GM23338 (cell line): ENCODE results near the gene HDAC6. TPM values are rescaled to one million over a fixed set of nuclear protein-coding genes. Genes with fewer than 3 reads are reported as not detected.

Experiments used
- ATAC-seq: fragments of 200-7000 bp; cut with Tn5 transposase; 3 replicates; pipeline ENCODE4 v1.9.1; 2020
- DNase-seq: peaks from one replicate; pipeline ENCODE4 v3.0.0-alpha.2; 2015; ENCODE audit warnings: low spot score
- H2AFZ ChIP-seq: fragments of 200-600 bp; sonication (generic); 2 replicates; pipeline ENCODE4 v1.8.0; 2016; ENCODE audit warnings: antibody characterized with exemption, mild to moderate bottlenecking, moderate library complexity
- H3F3A ChIP-seq: fragments of 200-600 bp; sonication (generic); replicated peaks from 2 replicates; pipeline ENCODE4 v1.8.0; 2017; ENCODE audit warnings: antibody characterized with exemption, mixed run types, low read depth
- H3K27ac ChIP-seq: fragments of 200-600 bp; sonication (generic); 2 replicates; pipeline ENCODE4 v1.6.1; 2016; ENCODE audit warnings: low read depth
- H3K27me3 ChIP-seq: fragments of 200-600 bp; sonication (generic); 2 replicates; pipeline ENCODE4 v1.8.0; 2016; ENCODE audit warnings: mild to moderate bottlenecking, mixed run types, moderate library complexity; ENCODE audit not compliant: insufficient read depth
- H3K36me3 ChIP-seq: fragments of 200-600 bp; sonication (generic); 2 replicates; pipeline ENCODE4 v1.8.0; 2016; ENCODE audit warnings: mild to moderate bottlenecking; ENCODE audit not compliant: insufficient read depth
- H3K4me1 ChIP-seq: fragments of 200-600 bp; sonication (generic); 2 replicates; pipeline ENCODE4 v1.8.0; 2016; ENCODE audit warnings: mild to moderate bottlenecking, moderate library complexity; ENCODE audit not compliant: insufficient read depth
- H3K4me2 ChIP-seq: fragments of 200-600 bp; sonication (generic); 2 replicates; pipeline ENCODE4 v1.7.1; 2017; ENCODE audit warnings: mixed run types
- H3K4me3 ChIP-seq: fragments of 200-600 bp; sonication (generic); 2 replicates; pipeline ENCODE4 v1.6.1; 2016; ENCODE audit warnings: mixed run types
- H3K79me2 ChIP-seq: fragments of 200-600 bp; sonication (generic); replicated peaks from 2 replicates; pipeline ENCODE4 v1.8.0; 2017; ENCODE audit warnings: mild to moderate bottlenecking; ENCODE audit not compliant: insufficient read depth
- H3K9me2 ChIP-seq: fragments of 200-600 bp; sonication (generic); 2 replicates; pipeline ENCODE4 v1.8.0; 2017; ENCODE audit not compliant: insufficient read depth
- H4K20me1 ChIP-seq: fragments of 200-600 bp; sonication (generic); replicated peaks from 2 replicates; pipeline ENCODE4 v1.8.0; 2017; ENCODE audit warnings: mild to moderate bottlenecking; ENCODE audit not compliant: insufficient read depth
- H3K27ac Mint-ChIP-seq: 2 replicates; pipeline ENCODE4 v1.8.0; 2020; ENCODE audit warnings: inconsistent platforms, mild to moderate bottlenecking, moderate library complexity, mixed read lengths
- H3K27me3 Mint-ChIP-seq: 3 replicates; pipeline ENCODE4 v1.8.0; 2022; ENCODE audit warnings: low read depth, mild to moderate bottlenecking, moderate library complexity, mixed read lengths, inconsistent platforms; ENCODE audit not compliant: insufficient read depth, poor library complexity
- H3K36me3 Mint-ChIP-seq: 3 replicates; pipeline ENCODE4 v1.8.0; 2021; ENCODE audit warnings: low read depth, mild to moderate bottlenecking, inconsistent platforms, moderate library complexity, mixed read lengths
- H3K4me1 Mint-ChIP-seq: 3 replicates; pipeline ENCODE4 v1.8.0; 2020; ENCODE audit warnings: mild to moderate bottlenecking, inconsistent platforms, mixed read lengths
- H3K4me3 Mint-ChIP-seq: 3 replicates; pipeline ENCODE4 v1.8.0; 2021; ENCODE audit warnings: moderate library complexity, mild to moderate bottlenecking, inconsistent platforms, mixed read lengths
- H3K9me3 Mint-ChIP-seq: 3 replicates; pipeline ENCODE4 v1.8.0; 2020; ENCODE audit warnings: moderate library complexity, mild to moderate bottlenecking, inconsistent platforms, mixed read lengths
- CREB1 ChIP-seq: fragments of 250-450 bp; sonication (Bioruptor Pico); IDR thresholded peaks from 2 replicates; pipeline ENCODE4 v1.5.0; 2020; ENCODE audit warnings: low read depth, mild to moderate bottlenecking, moderate library complexity
- CTCF ChIP-seq, 2 experiments: fragments of 200-600 bp in 1 of 2; sonication (generic) in 1 of 2; conservative IDR thresholded peaks; 2 replicates each; pipeline versions ENCODE4 v1.5.1 to v1.6.1; 2016 to 2017; ENCODE audit warnings: antibody characterized with exemption in 2 of 2, low read depth in 2 of 2, mild to moderate bottlenecking in 2 of 2, moderate library complexity in 1 of 2
- NANOG ChIP-seq: IDR thresholded peaks from 2 replicates; pipeline ENCODE4 v1.6.1; 2016; ENCODE audit warnings: antibody characterized with exemption, borderline replicate concordance
- POLR2AphosphoS5 ChIP-seq: IDR thresholded peaks from 2 replicates; pipeline ENCODE4 v1.6.1; 2016; ENCODE audit warnings: antibody characterized with exemption, low read depth
- ZNF114 ChIP-seq: fragments of 250-450 bp; sonication (Bioruptor Pico); IDR thresholded peaks from 2 replicates; pipeline ENCODE4 v1.5.0; 2020; ENCODE audit warnings: mild to moderate bottlenecking, moderate library complexity
- ZNF331 ChIP-seq: fragments of 250-450 bp; sonication (Bioruptor Pico); IDR thresholded peaks from 2 replicates; pipeline ENCODE4 v1.5.0; 2020; ENCODE audit warnings: low read depth, mild to moderate bottlenecking, moderate library complexity
- polyA plus RNA-seq: library from polyadenylated mRNA; unstranded; fragments of >200 nt; fragmentation: Nextera tagmentation; extraction: Ambion mirVana; gene quantifications from 2 replicates; pipeline ENCODE4 v1.2.1, GENCODE V29; 2016
- total RNA-seq: library from RNA; depleted of rRNA; stranded (reverse); fragments of >200 nt; shearing (Covaris generic); gene quantifications from 2 replicates; pipeline ENCODE4 v1.2.3, GENCODE V29; 2014

Gene HDAC6
- total and polyA plus RNA-seq, 2 experiments from 2014 or later = 33.0 to 49.8 TPM

DNA sequence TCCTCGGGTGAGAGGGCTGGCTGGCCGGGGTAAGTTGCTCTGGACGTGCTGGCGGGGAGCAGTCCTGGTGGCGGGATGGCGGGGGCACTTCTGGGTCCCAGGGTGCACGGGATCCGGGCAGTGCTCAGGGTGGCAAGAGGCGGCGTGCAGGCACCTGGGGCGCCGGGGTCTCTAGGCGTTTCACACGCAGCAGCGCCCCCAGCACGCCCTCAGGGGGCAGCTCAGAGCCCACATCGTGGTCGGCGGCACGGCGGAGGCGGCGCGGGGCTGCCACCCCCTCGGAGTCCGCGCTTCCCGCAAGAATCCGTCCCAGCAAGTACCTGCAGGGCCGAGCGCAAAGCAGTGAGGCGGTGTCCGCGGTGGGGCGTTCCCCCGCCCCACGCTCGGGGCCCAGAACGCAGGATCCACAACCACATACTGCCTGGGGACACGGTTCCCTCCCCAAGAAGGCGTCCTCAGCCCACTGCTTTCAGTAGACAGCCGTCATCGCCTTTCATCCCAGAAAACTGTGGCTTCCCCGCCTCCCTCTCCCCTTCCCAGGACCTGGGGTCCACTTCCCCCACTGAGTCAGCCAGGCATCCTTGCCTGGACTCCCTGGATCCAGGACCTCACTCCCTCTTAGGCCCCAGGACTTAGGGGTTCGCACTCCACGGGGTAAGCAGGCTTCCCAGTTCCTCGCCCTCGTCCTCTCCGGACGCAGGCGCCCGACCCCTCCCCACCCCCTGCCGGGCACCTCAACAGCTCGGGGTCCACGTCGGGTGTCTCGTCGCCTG, 29.5 kb downstream of the HDAC6 start:
- TF ChIP-seq NANOG (no peak), ZNF114 (CRISPR knock-in tag) (no peak), CTCF (conservative IDR thresholded peaks at IDR 0.05; ENCODE audit: low read depth in 2 of 2) (peak in 1 of 2 experiments; percentile 19; a peak in 1 of 4 replicates)
- Histone ChIP-seq H3F3A (0 out of 2 replicates have a peak, but pooled peaks cover 4% of the 10 kb centered on the region), H3K27me3 (peaks cover 83% of the 10 kb centered on the region), H3K27ac (no peak overlapping the region), H4K20me1 (no peaks in the 10 kb centered on the region), H3K36me3 (no peaks in the 10 kb centered on the region), H3K4me2 (peak overlapping the region; percentile 76), H3K4me1 (no peaks in the 10 kb centered on the region), H3K79me2 (no peaks in the 10 kb centered on the region), H2AFZ (no peak overlapping the region), H3K4me3 (peak overlapping the region; percentile 60), H3K9me2 (no peaks in the 10 kb centered on the region)
- peaks cover 60% of the 10 kb centered on the region for H3K27me3 Mint-ChIP-seq
- DNase-seq = peak; percentile 27
- peak overlapping the region; percentile 58 for H3K4me3 Mint-ChIP-seq
- ATAC-seq = peak; percentile 8
- H3K4me1 Mint-ChIP-seq = peaks cover 20% of the 10 kb centered on the region
- H3K9me3 Mint-ChIP-seq = no peaks in the 10 kb centered on the region; the same call in 2 of the 3 replicates
- no peak overlapping the region for H3K27ac Mint-ChIP-seq
- no peaks in the 10 kb centered on the region for H3K36me3 Mint-ChIP-seq

DNA sequence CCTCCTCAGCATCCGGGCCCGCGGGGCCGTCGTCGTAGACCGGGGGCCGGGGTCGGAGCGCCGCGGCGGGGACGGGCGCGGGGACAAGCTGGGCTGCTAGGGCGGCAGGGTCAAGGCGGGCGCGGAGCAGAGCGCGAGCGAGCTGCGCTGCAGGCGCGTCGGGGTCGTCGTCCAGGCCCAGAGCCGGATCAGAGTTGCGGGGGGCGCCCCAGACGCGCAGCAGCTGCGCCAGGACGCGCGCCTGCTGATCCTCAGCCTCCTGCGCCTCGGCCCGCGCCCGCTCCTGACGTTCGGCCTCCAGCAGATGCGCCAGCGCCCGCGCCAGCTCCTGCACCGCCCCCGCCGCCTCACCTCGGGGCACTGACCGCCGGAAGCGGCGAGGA, 30.0 kb downstream of the HDAC6 start:
- no peaks in the 10 kb centered on the region for H3K36me3 Mint-ChIP-seq
- no peak overlapping the region for H3K27ac Mint-ChIP-seq
- H3K36me3 ChIP-seq = no peaks in the 10 kb centered on the region
- peaks cover 22% of the 10 kb centered on the region for H3K4me1 Mint-ChIP-seq
- DNase-seq (peak; percentile 68), ATAC-seq (peak; percentile 46)
- no peaks in the 10 kb centered on the region for H3K79me2 ChIP-seq
- peak overlapping the region; percentile 41; the same call in 1 of the 3 replicates for H3K4me3 Mint-ChIP-seq
- H3K9me3 Mint-ChIP-seq = no peaks in the 10 kb centered on the region; the same call in 2 of the 3 replicates
- no peak overlapping the region for H3K27ac ChIP-seq
- peak overlapping the region; percentile 76 for H3K4me2 ChIP-seq
- H3K27me3 ChIP-seq = peaks cover 84% of the 10 kb centered on the region
- peak overlapping the region; percentile 60 for H3K4me3 ChIP-seq
- no peak for TF ChIP-seq ZNF331 (CRISPR knock-in tag)
- no peaks in the 10 kb centered on the region for H4K20me1 ChIP-seq
- peaks cover 60% of the 10 kb centered on the region for H3K27me3 Mint-ChIP-seq
- no peaks in the 10 kb centered on the region for H3K9me2 ChIP-seq
- no peaks in the 10 kb centered on the region for H3K4me1 ChIP-seq
- 0 out of 2 replicates have a peak, but pooled peaks cover 4% of the 10 kb centered on the region for H3F3A ChIP-seq
- H2AFZ ChIP-seq = no peak overlapping the region

GRCh38 chrX:48833542-48834138, 31.8 kb downstream of the HDAC6 start:
- ATAC-seq (no peak), DNase-seq (no peak)
- no peak overlapping the region for H2AFZ ChIP-seq
- no peak overlapping the region for H3K27ac ChIP-seq
- Mint-ChIP-seq H3K36me3 (no peaks in the 10 kb centered on the region), H3K9me3 (no peaks in the 10 kb centered on the region), H3K27me3 (peaks cover 50% of the 10 kb centered on the region), H3K4me3 (peak overlapping the region; percentile 19; the same call in 1 of the 3 replicates), H3K27ac (no peak overlapping the region), H3K4me1 (peaks cover 16% of the 10 kb centered on the region)
- TF ChIP-seq CTCF (conservative IDR thresholded peaks at IDR 0.05; ENCODE audit: low read depth in 2 of 2) (peak in 1 of 2 experiments; percentile 31; a peak in 3 of 4 replicates), POLR2AphosphoS5 (no peak), CREB1 (CRISPR knock-in tag) (no peak)
- H3F3A ChIP-seq = 0 out of 2 replicates have a peak, but pooled peaks cover 4% of the 10 kb centered on the region
- no peak overlapping the region for H3K4me3 ChIP-seq
- peaks cover 66% of the 10 kb centered on the region for H3K27me3 ChIP-seq
- H4K20me1 ChIP-seq = no peaks in the 10 kb centered on the region
- H3K9me2 ChIP-seq = no peaks in the 10 kb centered on the region
- no peaks in the 10 kb centered on the region for H3K4me1 ChIP-seq
- H3K4me2 ChIP-seq = 0 out of 2 replicates have a peak overlapping the region, but pooled peaks have one; percentile 81
- H3K36me3 ChIP-seq = no peaks in the 10 kb centered on the region
- H3K79me2 ChIP-seq = no peaks in the 10 kb centered on the region
